ENCODE measurements around the gene RTN4R. TPM values are rescaled to one million over a fixed set of nuclear protein-coding genes. Genes with fewer than 3 reads are reported as not detected.

RTN4R gene
- total RNA-seq, 1 donor from 2014 or later: 9.8 TPM

- intact Hi-C loops (cut with DNase I): no loop called here
- no peak for DNase-seq
- Histone ChIP-seq H3K4me1 (peaks cover 41% of the 10 kb centered on the region), H3K4me3 (no peak overlapping the region), H3K27me3 (no peaks in the 10 kb centered on the region), H3K9me3 (no peaks in the 10 kb centered on the region), H3K27ac (peak overlapping the region; percentile 89), H3K36me3 (no peaks in the 10 kb centered on the region)
- TF ChIP-seq CTCF (IDR thresholded peaks at IDR 0.05): no peak
- no peak for ATAC-seq
These were observed 63.3 kb downstream of the RTN4R start for GRCh38 chr22:20204806-20205205.

GRCh38 chr22:20204311-20204710 lies 63.8 kb downstream of the RTN4R start:
- H3K9me3 ChIP-seq: no peaks in the 10 kb centered on the region
- no peaks in the 10 kb centered on the region for H3K36me3 ChIP-seq
- intact Hi-C loops (cut with DNase I): no loop called here
- no peaks in the 10 kb centered on the region for H3K27me3 ChIP-seq
- ATAC-seq (no peak), DNase-seq (no peak)
- H3K4me1 ChIP-seq: peaks cover 41% of the 10 kb centered on the region
- no peak overlapping the region for H3K4me3 ChIP-seq
- no peak for TF ChIP-seq CTCF (IDR thresholded peaks at IDR 0.05)
- H3K27ac ChIP-seq: peak overlapping the region; percentile 89

- peak overlapping the region; percentile 89 for H3K27ac ChIP-seq
- DNase-seq (peak; percentile 75), ATAC-seq (peak; percentile 47)
- H3K36me3 ChIP-seq: no peaks in the 10 kb centered on the region
- H3K4me3 ChIP-seq: no peak overlapping the region
- intact Hi-C loops (cut with DNase I): no loop called here
- peaks cover 41% of the 10 kb centered on the region for H3K4me1 ChIP-seq
- TF ChIP-seq CTCF (IDR thresholded peaks at IDR 0.05): no peak
- no peaks in the 10 kb centered on the region for H3K9me3 ChIP-seq
- H3K27me3 ChIP-seq: no peaks in the 10 kb centered on the region
These were observed 64.4 kb downstream of the RTN4R start for GRCh38 chr22:20203552-20204201.

GRCh38 chr22:20203142-20203551 lies 65.0 kb downstream of the RTN4R start:
- DNase-seq: no peak
- peaks cover 41% of the 10 kb centered on the region for H3K4me1 ChIP-seq
- H3K36me3 ChIP-seq: no peaks in the 10 kb centered on the region

GRCh38 chr22:20201837-20202392 lies 66.2 kb downstream of the RTN4R start:
- Histone ChIP-seq H3K27ac (no peak overlapping the region), H3K4me3 (no peak overlapping the region), H3K4me1 (peaks cover 32% of the 10 kb centered on the region), H3K27me3 (no peaks in the 10 kb centered on the region), H3K36me3 (no peaks in the 10 kb centered on the region), H3K9me3 (no peaks in the 10 kb centered on the region)
- DNase-seq (no peak), ATAC-seq (no peak)
- intact Hi-C loops (cut with DNase I): no loop called here
- TF ChIP-seq CTCF (IDR thresholded peaks at IDR 0.05): no peak

More at GRCh38 chr22:20203142-20203551, 65.0 kb downstream of the RTN4R start:
- ATAC-seq: no peak
- peak overlapping the region; percentile 89 for H3K27ac ChIP-seq
- no peak overlapping the region for H3K4me3 ChIP-seq
- no peak for TF ChIP-seq CTCF (IDR thresholded peaks at IDR 0.05)
- H3K27me3 ChIP-seq: no peaks in the 10 kb centered on the region
- intact Hi-C loops (cut with DNase I): no loop called here
- no peaks in the 10 kb centered on the region for H3K9me3 ChIP-seq

Measured in upper lobe of right lung (tissue), 1 donor.